H9 (cell line): ENCODE results near the gene PARD3. TPM values are rescaled to one million over a fixed set of nuclear protein-coding genes. Genes with fewer than 3 reads are reported as not detected.

Source experiments
- DNase-seq: peaks from one replicate; pipeline ENCODE4 v3.0.0-alpha.2; 2017
- H2AFZ ChIP-seq: one replicate; pipeline ENCODE4 v1.6.1; 2013; ENCODE audit warnings: mild to moderate bottlenecking, low read length, control low read depth, moderate library complexity
- H2AK5ac ChIP-seq: 2 replicates; pipeline ENCODE4 v1.6.1; 2013; ENCODE audit warnings: low read length, control low read depth, mixed read lengths; ENCODE audit not compliant: insufficient read length
- H2BK120ac ChIP-seq: one replicate; pipeline ENCODE4 v1.6.1; 2013; ENCODE audit warnings: low read depth, mild to moderate bottlenecking, low read length, control low read depth, inconsistent platforms; ENCODE audit not compliant: poor library complexity, severe bottlenecking
- H2BK12ac ChIP-seq: 2 replicates; pipeline ENCODE4 v1.6.1; 2013; ENCODE audit warnings: low read length, control low read depth, mixed read lengths, low read depth; ENCODE audit not compliant: insufficient read length
- H2BK15ac ChIP-seq: 2 replicates; pipeline ENCODE4 v1.6.1; 2013; ENCODE audit warnings: low read depth, low read length, control low read depth
- H2BK20ac ChIP-seq: one replicate; pipeline ENCODE4 v1.6.1; 2013; ENCODE audit warnings: low read depth, mild to moderate bottlenecking, low read length, control low read depth, inconsistent platforms; ENCODE audit not compliant: poor library complexity, severe bottlenecking
- H2BK5ac ChIP-seq: 2 replicates; pipeline ENCODE4 v1.6.1; 2013; ENCODE audit warnings: low read length, control low read depth, mixed read lengths; ENCODE audit not compliant: insufficient read length
- H3K14ac ChIP-seq: 2 replicates; pipeline ENCODE4 v1.6.1; 2013; ENCODE audit warnings: low read length, control low read depth; ENCODE audit not compliant: insufficient read depth
- H3K18ac ChIP-seq: 2 replicates; pipeline ENCODE4 v1.6.1; 2013; ENCODE audit warnings: low read depth, mild to moderate bottlenecking, mixed read lengths, low read length, control low read depth; ENCODE audit not compliant: insufficient read length
- H3K23ac ChIP-seq: 2 replicates; pipeline ENCODE4 v1.6.1; 2013; ENCODE audit warnings: low read length, control low read depth, mixed read lengths, low read depth; ENCODE audit not compliant: insufficient read length
- H3K23me2 ChIP-seq: 2 replicates; pipeline ENCODE4 v1.6.1; 2013; ENCODE audit warnings: low read depth, mild to moderate bottlenecking, mixed read lengths, low read length, control low read depth; ENCODE audit not compliant: insufficient read length, poor library complexity, severe bottlenecking
- H3K27ac ChIP-seq: 2 replicates; pipeline ENCODE4 v1.5.1; 2013; ENCODE audit warnings: low read length, control low read depth, mixed read lengths, low read depth; ENCODE audit not compliant: insufficient read length
- H3K27me3 ChIP-seq: 2 replicates; pipeline ENCODE4 v1.6.1; 2013; ENCODE audit warnings: low read length, control low read depth, inconsistent platforms; ENCODE audit not compliant: insufficient read depth
- H3K4ac ChIP-seq: 2 replicates; pipeline ENCODE4 v1.6.1; 2013; ENCODE audit warnings: low read depth, mild to moderate bottlenecking, control low read depth, inconsistent platforms, low read length, moderate library complexity
- H3K4me1 ChIP-seq: 2 replicates; pipeline ENCODE4 v1.6.1; 2013; ENCODE audit warnings: low read length, control low read depth, inconsistent platforms; ENCODE audit not compliant: insufficient read depth
- H3K4me2 ChIP-seq: 2 replicates; pipeline ENCODE4 v1.6.1; 2013; ENCODE audit warnings: low read length, control low read depth, mixed read lengths; ENCODE audit not compliant: insufficient read length, insufficient read depth
- H3K56ac ChIP-seq: 2 replicates; pipeline ENCODE4 v1.6.1; 2013; ENCODE audit warnings: low read depth, mild to moderate bottlenecking, mixed read lengths, low read length, control low read depth; ENCODE audit not compliant: insufficient read length
- H3K79me1 ChIP-seq: 2 replicates; pipeline ENCODE4 v1.6.1; 2013; ENCODE audit warnings: low read depth, mild to moderate bottlenecking, moderate library complexity, low read length, control low read depth, inconsistent platforms; ENCODE audit not compliant: insufficient read depth, poor library complexity, severe bottlenecking
- H3K79me2 ChIP-seq: 2 replicates; pipeline ENCODE4 v1.6.1; 2013; ENCODE audit warnings: low read length, control low read depth, inconsistent platforms; ENCODE audit not compliant: insufficient read depth
- H3K9ac ChIP-seq: 2 replicates; pipeline ENCODE4 v1.6.1; 2013; ENCODE audit warnings: low read length, control low read depth, mixed read lengths; ENCODE audit not compliant: insufficient read length; ENCODE audit errors: extremely low read depth
- H3K9me3 ChIP-seq: one replicate; pipeline ENCODE4 v1.6.1; 2013; ENCODE audit warnings: low read depth, low read length, inconsistent platforms; ENCODE audit not compliant: control insufficient read depth
- H3T11ph ChIP-seq: one replicate; pipeline ENCODE4 v1.6.1; 2013; ENCODE audit warnings: mild to moderate bottlenecking, low read length, control low read depth, inconsistent platforms
- H4K20me1 ChIP-seq: one replicate; pipeline ENCODE4 v1.6.1; 2013; ENCODE audit not compliant: control insufficient read depth, insufficient read length, insufficient read depth
- H4K5ac ChIP-seq: 2 replicates; pipeline ENCODE4 v1.6.1; 2013; ENCODE audit warnings: low read depth, mild to moderate bottlenecking, mixed read lengths, low read length, control low read depth; ENCODE audit not compliant: insufficient read length
- H4K8ac ChIP-seq: replicated peaks from 2 replicates; pipeline ENCODE4 v1.6.1; 2013; ENCODE audit warnings: low read length, control low read depth, mixed read lengths, low read depth; ENCODE audit not compliant: insufficient read length
- H4K91ac ChIP-seq: 2 replicates; pipeline ENCODE4 v1.6.1; 2013; ENCODE audit warnings: low read depth, mild to moderate bottlenecking, moderate library complexity, mixed read lengths, low read length, control low read depth; ENCODE audit not compliant: insufficient read length
- H3K27ac Mint-ChIP-seq, 3 experiments: 2 replicates in 2 of 3; 3 replicates in 1 of 3; pipeline ENCODE4 v1.8.0; 2020 to 2021; ENCODE audit warnings: mixed read lengths in 3 of 3, mild to moderate bottlenecking in 1 of 3, moderate library complexity in 1 of 3
- H3K27me3 Mint-ChIP-seq: 2 replicates; pipeline ENCODE4 v1.8.0; 2021; ENCODE audit warnings: low read depth, mild to moderate bottlenecking, moderate library complexity, mixed read lengths
- H3K36me3 Mint-ChIP-seq, 3 experiments: 2 replicates in 2 of 3; 3 replicates in 1 of 3; pipeline ENCODE4 v1.8.0; 2020 to 2021; ENCODE audit warnings: low read depth in 3 of 3, mixed read lengths in 3 of 3; ENCODE audit not compliant: insufficient read depth in 1 of 3
- H3K4me1 Mint-ChIP-seq, 2 experiments: 2 replicates each; pipeline ENCODE4 v1.8.0; 2020; ENCODE audit warnings: mixed read lengths in 2 of 2
- H3K4me3 Mint-ChIP-seq, 2 experiments: 2 replicates in 1 of 2; 3 replicates in 1 of 2; pipeline ENCODE4 v1.8.0; 2020 to 2021; ENCODE audit warnings: mild to moderate bottlenecking in 2 of 2, mixed read lengths in 2 of 2, moderate library complexity in 1 of 2
- H3K9me3 Mint-ChIP-seq, 2 experiments: 2 replicates in 1 of 2; 3 replicates in 1 of 2; pipeline ENCODE4 v1.8.0; 2020; ENCODE audit warnings: mild to moderate bottlenecking in 2 of 2, mixed read lengths in 2 of 2, moderate library complexity in 1 of 2
- WGBS: extraction: QIAGEN DNeasy Blood & Tissue Kit; methylation state at CpG from one replicate; pipeline ENCODE4 v1.1.7; 2013; ENCODE audit warnings: missing lambda C conversion rate, low lambda C conversion rate, mixed read lengths; ENCODE audit not compliant: insufficient read length; ENCODE audit errors: extremely low coverage; 5-methylcytosine and 5-hydroxymethylcytosine counted together
- total RNA-seq: library from RNA; stranded (reverse); gene quantifications from 2 replicates; pipeline ENCODE4 v1.2.1, GENCODE V29; 2021
- TF ChIP-seq, protein P1 (sequence below): fragments of 200-600 bp; sonication (generic); conservative IDR thresholded peaks from 3 replicates; pipeline ENCODE4 v1.8.0; 2021; ENCODE audit warnings: antibody characterized with exemption, mild to moderate bottlenecking

PARD3 gene
- total RNA-seq, 1 experiment from 2014 or later = 44.7 TPM

- H3K79me2 ChIP-seq = no peaks in the 10 kb centered on the region
- H4K8ac ChIP-seq = no peak overlapping the region
- no peak overlapping the region for H2BK5ac ChIP-seq
- Mint-ChIP-seq H3K27me3 (no peaks in the 10 kb centered on the region; the same call in 1 of the 2 replicates), H3K27ac (peak overlapping the region in 2 of 3 experiments; percentile 80 to 93; a peak in 4 of 7 replicates), H3K4me1 (peaks cover 81 to 86% of the 10 kb centered on the region in 2 experiments), H3K36me3 (no peaks in the 10 kb centered on the region; a peak in 2 of 7 replicates), H3K4me3 (0 out of 5 replicates have a peak overlapping the region, but pooled peaks of 1 of the 2 experiments have one; percentile 58), H3K9me3 (no peaks in the 10 kb centered on the region)
- H3K9ac ChIP-seq = no peak overlapping the region
- no peak overlapping the region for H2BK15ac ChIP-seq
- H4K20me1 ChIP-seq = no peaks in the 10 kb centered on the region
- no peak overlapping the region for H3K27ac ChIP-seq
- no peaks in the 10 kb centered on the region for H3K23me2 ChIP-seq
- no peak overlapping the region for H2BK12ac ChIP-seq
- no peak overlapping the region for H2AFZ ChIP-seq
- no peak overlapping the region for H3K4me2 ChIP-seq
- H2BK120ac ChIP-seq = no peak overlapping the region
- no peak overlapping the region for H4K91ac ChIP-seq
- H4K5ac ChIP-seq = no peak overlapping the region
- no peaks in the 10 kb centered on the region for H3K9me3 ChIP-seq
- WGBS = no CpG with 5 or more reads among the region's 6 CpGs
- no peak overlapping the region for H3K18ac ChIP-seq
- H3K23ac ChIP-seq = no peak overlapping the region
- H3K79me1 ChIP-seq = no peaks in the 10 kb centered on the region
- H3K56ac ChIP-seq = no peak overlapping the region
- H2AK5ac ChIP-seq = no peak overlapping the region
- no peaks in the 10 kb centered on the region for H3K27me3 ChIP-seq
- H3K4ac ChIP-seq = no peak overlapping the region
- H3T11ph ChIP-seq = no peak overlapping the region
- TF ChIP-seq, protein P1, sequence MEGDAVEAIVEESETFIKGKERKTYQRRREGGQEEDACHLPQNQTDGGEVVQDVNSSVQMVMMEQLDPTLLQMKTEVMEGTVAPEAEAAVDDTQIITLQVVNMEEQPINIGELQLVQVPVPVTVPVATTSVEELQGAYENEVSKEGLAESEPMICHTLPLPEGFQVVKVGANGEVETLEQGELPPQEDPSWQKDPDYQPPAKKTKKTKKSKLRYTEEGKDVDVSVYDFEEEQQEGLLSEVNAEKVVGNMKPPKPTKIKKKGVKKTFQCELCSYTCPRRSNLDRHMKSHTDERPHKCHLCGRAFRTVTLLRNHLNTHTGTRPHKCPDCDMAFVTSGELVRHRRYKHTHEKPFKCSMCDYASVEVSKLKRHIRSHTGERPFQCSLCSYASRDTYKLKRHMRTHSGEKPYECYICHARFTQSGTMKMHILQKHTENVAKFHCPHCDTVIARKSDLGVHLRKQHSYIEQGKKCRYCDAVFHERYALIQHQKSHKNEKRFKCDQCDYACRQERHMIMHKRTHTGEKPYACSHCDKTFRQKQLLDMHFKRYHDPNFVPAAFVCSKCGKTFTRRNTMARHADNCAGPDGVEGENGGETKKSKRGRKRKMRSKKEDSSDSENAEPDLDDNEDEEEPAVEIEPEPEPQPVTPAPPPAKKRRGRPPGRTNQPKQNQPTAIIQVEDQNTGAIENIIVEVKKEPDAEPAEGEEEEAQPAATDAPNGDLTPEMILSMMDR = no peak
- H3K14ac ChIP-seq = no peak overlapping the region
- H2BK20ac ChIP-seq = no peak overlapping the region
- H3K4me1 ChIP-seq = peaks cover 28% of the 10 kb centered on the region; the same call in 1 of the 2 replicates
- DNase-seq = no peak
Observed at GRCh38 chr10:34184397-34184796, 630.7 kb downstream of the PARD3 start.
